NCI-H748 treated with DMSO at 0.1 percent for 48 hours (cell line): Measurements from ENCODE around the gene EIF5.

ENCODE experiments used
- DNase-seq: peaks from one replicate; lab custom pipeline; 2025; lab: John Stamatoyannopoulos, UW

The EIF5 gene

DNA sequence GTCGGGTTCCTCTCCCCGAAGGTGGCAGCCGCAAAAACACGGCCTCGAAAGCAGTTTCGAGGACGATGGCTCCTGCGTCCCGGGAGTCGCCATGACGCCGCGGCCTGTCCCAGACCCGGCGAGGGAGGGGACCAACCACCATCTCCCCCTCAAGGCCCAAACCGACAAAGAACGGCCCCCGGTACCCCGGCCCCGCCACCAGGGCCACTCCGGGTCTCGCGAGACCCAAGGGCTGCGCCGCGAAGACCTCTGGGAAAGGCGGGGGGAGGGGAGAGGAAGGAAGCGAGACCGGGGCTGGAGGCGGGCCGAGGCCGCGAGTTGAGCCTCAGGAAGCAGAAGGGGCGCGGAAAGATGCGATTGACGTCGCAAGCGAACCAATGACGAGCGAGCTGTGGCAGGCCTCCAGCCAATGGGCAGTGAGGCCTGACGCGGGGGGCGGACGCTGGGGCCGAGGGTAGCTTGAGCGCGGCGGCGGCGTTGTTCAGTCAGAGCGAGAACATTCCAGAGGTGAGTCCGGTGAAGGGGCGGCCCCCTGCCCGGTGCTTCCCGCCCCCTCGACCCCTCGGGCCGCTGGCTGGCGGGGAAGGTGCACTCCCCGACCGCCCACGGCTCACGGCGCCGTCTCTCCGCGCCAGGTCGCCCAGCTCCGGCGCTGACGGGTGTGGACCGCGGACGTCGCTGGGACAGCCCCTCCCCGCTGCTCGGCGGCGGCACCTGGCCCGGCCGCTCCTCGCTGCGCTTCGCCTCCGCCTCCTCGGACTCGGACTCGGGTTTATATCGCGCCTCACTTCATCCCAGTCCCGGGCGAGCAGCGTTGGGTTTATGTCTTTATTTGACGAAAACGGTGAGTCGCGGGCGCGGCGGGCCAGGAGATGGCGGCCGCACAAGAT, at the start of gene EIF5:
Gene EIF5, plus strand, starts transcription at position 484 of the 890 bp plus-strand sequence. CDS start 1,624 bp downstream, outside the sequence.
- peak; percentile 98 for DNase-seq

- no peak for DNase-seq
Observed at GRCh38 chr14:103284574-103285467, 49.2 kb upstream of the EIF5 start.

- no peak for DNase-seq
Observed at GRCh38 chr14:103286460-103286859, 47.6 kb upstream of the EIF5 start.

GRCh38 chr14:103286968-103287850, 46.8 kb upstream of the EIF5 start:
- DNase-seq = no peak

DNA sequence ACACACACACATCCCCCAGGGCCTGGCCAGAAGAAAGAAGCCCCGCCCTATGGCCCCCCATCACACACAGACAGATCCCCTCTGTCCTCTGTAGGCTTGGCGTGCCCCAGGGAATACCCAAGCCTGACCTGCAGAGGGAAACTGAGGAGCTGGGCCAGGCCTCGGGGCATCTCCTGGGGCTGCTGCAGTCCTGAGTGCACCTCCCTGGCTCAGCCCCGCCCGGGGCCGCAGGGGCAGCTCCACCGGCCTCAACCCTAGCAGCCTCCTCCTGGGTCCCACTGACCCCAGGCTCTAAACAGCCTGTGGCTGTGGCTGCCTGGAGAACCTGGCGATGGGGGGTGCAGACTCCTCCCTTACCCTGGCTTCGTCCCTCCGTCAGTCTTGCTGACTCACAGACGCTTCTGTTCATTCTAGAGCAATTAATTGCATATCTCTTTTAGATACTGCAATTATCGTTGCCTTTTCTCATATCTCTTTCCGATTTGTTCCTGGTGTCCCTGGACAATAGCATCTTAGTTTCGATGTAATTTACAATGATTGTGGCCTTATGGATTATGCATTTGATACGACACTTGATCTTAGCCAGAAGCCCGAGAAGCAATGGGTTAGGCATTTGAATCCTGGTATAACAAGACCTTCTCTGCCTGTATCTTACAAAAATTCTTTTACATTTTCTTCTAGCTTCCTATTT, 45.8 kb upstream of the EIF5 start:
- DNase-seq = no peak

DNA sequence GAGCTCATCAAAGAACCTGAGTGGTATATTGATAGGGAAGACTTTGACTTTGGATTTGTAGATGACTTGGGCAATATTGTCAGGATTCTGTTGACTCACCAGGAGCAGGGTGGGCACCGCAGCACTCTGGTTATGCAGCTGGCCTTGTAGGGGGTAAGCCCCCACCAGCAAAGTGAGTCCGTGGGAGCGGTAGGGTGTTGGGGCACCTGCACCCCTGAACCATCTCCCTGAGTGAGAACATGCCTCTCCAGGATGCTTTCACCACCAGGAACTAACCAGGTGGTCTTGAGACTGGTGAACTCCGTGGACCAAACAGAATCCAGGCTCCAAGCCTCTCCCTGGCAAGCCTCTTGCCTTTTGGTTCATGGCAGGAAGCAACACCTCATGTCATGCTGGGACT, 44.0 kb upstream of the EIF5 start:
- DNase-seq = no peak

DNA sequence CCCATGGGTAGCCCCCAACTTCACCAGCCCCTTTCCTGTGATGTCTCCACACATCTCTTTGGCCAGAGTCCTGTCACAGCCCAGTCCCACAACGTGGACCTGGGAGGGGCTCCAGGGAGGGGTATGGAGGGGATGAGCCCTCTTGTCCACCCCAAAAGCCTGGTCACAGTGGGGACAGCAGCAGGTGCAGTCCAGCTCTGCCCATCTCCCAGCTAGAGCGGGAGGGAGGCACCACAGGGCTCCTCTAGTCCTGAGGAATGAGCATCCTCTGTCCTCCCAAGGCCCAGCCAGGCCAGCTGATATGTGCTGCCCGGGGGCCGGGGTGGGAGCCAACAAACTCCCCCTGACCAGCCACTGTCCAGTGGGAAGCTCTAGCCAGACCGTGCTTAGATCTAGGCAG, 43.5 kb upstream of the EIF5 start:
- no peak for DNase-seq

DNA sequence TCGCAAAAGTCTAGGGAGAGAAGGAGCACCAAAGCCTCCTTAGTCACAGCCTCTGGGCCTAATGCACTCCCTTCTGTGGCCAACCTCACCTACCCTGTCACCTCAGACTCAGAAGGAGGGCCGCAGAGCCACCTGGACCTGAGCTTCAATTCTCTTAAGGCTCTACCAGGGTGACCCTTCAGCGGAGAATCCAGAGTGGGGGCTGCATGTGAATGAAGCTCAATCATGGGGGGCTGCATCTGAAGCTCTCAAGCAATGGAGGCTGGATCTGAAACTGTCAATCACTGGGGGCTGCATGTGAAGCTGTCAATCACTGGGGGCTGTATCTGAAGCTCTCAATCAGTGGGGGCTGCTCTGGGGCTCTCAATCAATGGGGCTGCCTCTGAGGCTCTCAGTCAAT, 43.1 kb upstream of the EIF5 start:
- no peak for DNase-seq

GRCh38 chr14:103292426-103293374, 41.3 kb upstream of the EIF5 start:
- DNase-seq = peak; percentile 40

- no peak for DNase-seq
Observed at GRCh38 chr14:103293465-103293864, 40.6 kb upstream of the EIF5 start.

- DNase-seq = no peak
Observed at GRCh38 chr14:103294091-103294490, 39.9 kb upstream of the EIF5 start.

GRCh38 chr14:103296007-103296406, 38.0 kb upstream of the EIF5 start:
- DNase-seq = no peak

- no peak for DNase-seq
Observed at GRCh38 chr14:103296987-103297386, 37.0 kb upstream of the EIF5 start.

GRCh38 chr14:103298620-103299019, 35.4 kb upstream of the EIF5 start:
- DNase-seq = no peak

- no peak for DNase-seq
Observed at GRCh38 chr14:103301512-103302354, 32.3 kb upstream of the EIF5 start.

- no peak for DNase-seq
Observed at GRCh38 chr14:103302966-103303365, 31.1 kb upstream of the EIF5 start.

- no peak for DNase-seq
Observed at GRCh38 chr14:103304706-103305105, 29.3 kb upstream of the EIF5 start.

DNA sequence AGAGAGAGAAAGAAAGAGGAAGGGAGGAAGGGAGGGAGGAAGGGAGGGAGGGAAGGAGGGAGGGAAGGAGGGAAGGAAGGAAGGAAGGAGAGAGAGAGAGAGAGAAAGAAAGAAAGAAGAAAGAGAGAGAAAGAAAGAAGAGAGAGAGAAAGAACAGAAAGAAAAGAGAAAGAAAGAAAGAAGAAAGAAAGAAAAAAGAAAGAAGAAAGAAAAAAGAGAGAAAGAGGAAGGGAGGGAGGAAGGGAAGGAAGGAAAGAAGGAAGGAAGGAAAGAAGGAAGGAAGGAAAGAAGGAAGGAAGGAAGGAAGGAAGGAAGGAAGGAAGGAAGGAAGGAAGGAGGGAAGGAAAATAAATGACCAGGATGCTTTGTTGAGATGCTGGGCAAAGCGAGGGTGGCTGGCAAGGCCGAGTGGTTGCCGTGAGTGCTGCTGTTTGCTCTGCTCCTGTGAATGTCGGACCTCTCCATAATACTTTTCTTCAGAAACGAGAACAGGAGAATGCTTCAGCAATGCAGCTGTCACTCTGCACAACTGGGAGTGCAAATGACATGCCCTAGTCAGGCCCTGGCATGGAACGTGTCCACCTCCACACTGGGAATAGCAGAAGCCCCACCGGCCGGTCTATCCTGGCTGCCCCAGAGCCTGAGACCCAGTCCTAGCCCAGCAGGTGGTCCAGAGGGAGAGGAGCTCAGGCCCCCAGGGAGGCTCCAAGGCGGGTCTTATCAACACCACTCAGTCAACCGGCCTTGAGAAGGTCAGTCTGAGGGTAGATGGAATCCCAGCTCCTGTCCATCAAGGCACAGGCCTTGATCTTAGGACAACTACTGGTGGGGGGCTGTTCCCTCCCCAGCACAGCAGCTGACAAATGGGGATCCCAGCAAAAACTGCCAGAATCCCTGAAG, 25.1 kb upstream of the EIF5 start:
- no peak for DNase-seq
